Skeletal muscle satellite cell (primary cell): ENCODE measurements around the gene B4GALT4. TPM values are rescaled to one million over a fixed set of nuclear protein-coding genes. Genes with fewer than 3 reads are reported as not detected.
"Not testable (repeated sequence)": the region's sequence is repeated elsewhere in the genome, so short reads cannot be mapped to it uniquely, and the experiment has no call there.

Experiments
- H3K27me3 ChIP-seq: 2 replicates; pipeline ENCODE4 v1.7.0; 2013; ENCODE audit warnings: low read length; ENCODE audit not compliant: control insufficient read depth, insufficient read depth
- H3K36me3 ChIP-seq: 2 replicates; pipeline ENCODE4 v1.7.0; 2013; ENCODE audit warnings: mild to moderate bottlenecking, control low read depth, low read length; ENCODE audit not compliant: insufficient read depth
- H3K4me1 ChIP-seq: 2 replicates; pipeline ENCODE4 v1.7.0; 2013; ENCODE audit warnings: low read length; ENCODE audit not compliant: control insufficient read depth, insufficient read depth
- H3K4me2 ChIP-seq: 2 replicates; pipeline ENCODE4 v1.7.0; 2013; ENCODE audit warnings: mild to moderate bottlenecking, low read length
- H3K4me3 ChIP-seq: 2 replicates; pipeline ENCODE4 v1.7.0; 2013; ENCODE audit warnings: low read length
- H3K9ac ChIP-seq: 2 replicates; pipeline ENCODE4 v1.7.0; 2013; ENCODE audit warnings: mild to moderate bottlenecking, low read depth, low read length, moderate library complexity
- H3K9me3 ChIP-seq: replicated peaks from 2 replicates; pipeline ENCODE4 v1.7.0; 2013; ENCODE audit warnings: mild to moderate bottlenecking, control low read depth, low read length
- total RNA-seq: library from RNA; depleted of rRNA; stranded (reverse); fragments of >200 nt; gene quantifications from 2 replicates; pipeline ENCODE4 v1.2.3, GENCODE V29; 2012; rRNA removed

B4GALT4 gene, protein sequence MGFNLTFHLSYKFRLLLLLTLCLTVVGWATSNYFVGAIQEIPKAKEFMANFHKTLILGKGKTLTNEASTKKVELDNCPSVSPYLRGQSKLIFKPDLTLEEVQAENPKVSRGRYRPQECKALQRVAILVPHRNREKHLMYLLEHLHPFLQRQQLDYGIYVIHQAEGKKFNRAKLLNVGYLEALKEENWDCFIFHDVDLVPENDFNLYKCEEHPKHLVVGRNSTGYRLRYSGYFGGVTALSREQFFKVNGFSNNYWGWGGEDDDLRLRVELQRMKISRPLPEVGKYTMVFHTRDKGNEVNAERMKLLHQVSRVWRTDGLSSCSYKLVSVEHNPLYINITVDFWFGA
- total RNA-seq = 15.5 and 16.2 TPM in 2 replicates

DNA sequence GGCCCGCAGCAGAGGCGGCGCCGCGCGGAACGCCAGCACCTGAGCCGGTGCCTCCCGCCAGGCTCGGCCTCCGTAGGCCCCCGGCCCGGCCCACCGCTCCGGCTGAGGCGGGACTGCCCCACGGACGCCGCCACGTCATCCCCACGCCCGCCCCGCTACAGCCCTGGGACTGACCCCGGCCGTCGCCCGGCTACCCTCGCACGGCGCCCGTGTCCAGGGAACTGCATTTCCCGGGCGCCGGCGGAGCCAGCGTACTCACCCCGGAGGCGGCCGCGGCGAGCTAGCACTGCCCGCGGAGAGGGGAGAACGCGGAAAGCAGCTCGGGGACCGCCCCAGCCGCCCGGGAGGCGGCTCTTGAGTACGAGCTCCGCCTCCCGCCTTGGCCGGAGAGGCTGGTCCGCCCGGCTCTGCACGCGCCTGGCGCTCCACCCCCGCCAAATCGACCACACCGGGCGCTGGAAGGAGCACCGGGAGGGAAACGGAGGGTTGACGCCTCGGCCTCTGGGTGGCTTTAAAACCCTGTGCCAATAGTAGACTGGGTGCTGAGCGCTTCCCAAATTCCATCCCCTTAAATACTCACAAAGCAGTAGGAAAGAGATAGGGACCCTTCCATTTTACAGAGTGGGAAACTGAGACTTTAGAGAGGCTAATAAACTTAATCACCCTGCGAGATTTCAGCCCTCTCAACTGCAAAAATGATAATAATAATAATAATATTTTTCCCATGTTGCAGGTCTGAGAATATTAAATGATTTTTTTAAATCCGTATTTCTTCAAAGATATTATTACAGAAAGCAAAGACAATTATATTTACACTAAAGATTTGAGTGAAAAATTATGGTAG, at the start of gene B4GALT4:
Gene B4GALT4, minus strand, starts transcription at position 288 of the 844 bp plus-strand sequence. CDS start 10,779 bp downstream, outside the sequence.
- Histone ChIP-seq H3K9ac (peak within 1 kb of the TSS; percentile 92), H3K4me2 (peak within 1 kb of the TSS; percentile 91), H3K27me3 (no peaks in the 10 kb centered on the region), H3K4me1 (peaks cover 19% of the 10 kb centered on the region), H3K9me3 (no peaks in the 10 kb centered on the region), H3K36me3 (peaks cover 9% of the 10 kb centered on the region), H3K4me3 (peak within 1 kb of the TSS; percentile 83)

DNA sequence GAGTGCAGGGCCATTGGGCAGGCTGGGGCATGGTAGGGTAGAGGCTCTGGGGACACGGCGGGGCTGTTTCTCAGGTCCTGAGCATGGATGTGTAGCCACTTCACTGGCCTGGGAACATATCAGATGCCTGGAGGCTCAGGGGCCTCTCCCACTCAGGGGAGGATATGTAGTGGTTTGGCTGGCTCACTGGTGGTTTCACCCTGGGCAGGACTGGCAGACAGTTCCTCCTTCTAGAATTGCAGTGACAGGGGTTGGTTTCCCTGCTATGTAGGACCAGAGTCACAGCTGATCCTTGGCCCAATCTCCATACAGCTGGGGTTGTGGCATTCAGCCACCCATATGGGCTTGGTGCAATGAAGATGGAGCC, 48.7 kb upstream of the B4GALT4 start:
- Histone ChIP-seq H3K4me1 (peaks cover 7% of the 10 kb centered on the region), H3K9me3 (no peaks in the 10 kb centered on the region), H3K4me2 (no peak overlapping the region), H3K4me3 (no peak overlapping the region), H3K36me3 (no peaks in the 10 kb centered on the region), H3K27me3 (peaks cover 5% of the 10 kb centered on the region), H3K9ac (no peak overlapping the region)

DNA sequence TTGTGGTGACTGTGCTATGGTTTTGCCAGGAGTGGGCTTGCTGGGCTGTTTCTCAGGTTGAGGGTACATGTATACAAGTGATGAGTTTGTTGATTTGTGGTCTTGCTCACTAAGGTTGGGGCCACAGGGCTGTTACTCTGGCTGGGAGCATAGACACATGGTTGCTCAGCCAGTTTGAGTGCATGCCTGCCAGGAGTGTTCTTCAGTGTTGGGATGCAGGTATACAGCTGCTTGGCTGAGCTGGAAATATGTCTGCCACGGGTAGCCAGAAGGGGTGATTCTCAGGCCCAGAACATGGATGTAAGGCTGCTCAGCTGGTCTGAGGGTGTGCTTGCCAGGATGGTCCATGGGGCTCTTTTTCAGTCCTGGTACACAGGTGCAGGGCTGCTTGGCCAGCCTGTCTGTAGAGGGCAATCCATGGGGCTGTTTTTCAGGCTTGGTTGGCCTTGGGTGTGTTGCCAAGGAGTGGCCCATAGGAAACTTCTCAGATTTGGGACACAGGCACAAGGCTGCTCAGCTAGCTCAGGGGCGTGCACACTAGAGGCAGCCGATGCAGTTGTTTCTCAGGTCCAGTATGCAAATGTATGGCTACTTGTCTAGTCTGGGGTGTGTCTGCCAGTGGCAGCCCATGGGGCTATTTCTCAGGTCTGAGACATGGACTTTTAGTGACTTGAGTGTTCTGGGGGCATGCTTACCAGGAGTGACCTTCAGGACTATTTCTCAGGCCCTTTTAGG, 48.2 kb upstream of the B4GALT4 start:
- no peaks in the 10 kb centered on the region for H3K36me3 ChIP-seq
- H3K27me3 ChIP-seq = peaks cover 5% of the 10 kb centered on the region
- H3K9ac ChIP-seq = no peak overlapping the region

DNA sequence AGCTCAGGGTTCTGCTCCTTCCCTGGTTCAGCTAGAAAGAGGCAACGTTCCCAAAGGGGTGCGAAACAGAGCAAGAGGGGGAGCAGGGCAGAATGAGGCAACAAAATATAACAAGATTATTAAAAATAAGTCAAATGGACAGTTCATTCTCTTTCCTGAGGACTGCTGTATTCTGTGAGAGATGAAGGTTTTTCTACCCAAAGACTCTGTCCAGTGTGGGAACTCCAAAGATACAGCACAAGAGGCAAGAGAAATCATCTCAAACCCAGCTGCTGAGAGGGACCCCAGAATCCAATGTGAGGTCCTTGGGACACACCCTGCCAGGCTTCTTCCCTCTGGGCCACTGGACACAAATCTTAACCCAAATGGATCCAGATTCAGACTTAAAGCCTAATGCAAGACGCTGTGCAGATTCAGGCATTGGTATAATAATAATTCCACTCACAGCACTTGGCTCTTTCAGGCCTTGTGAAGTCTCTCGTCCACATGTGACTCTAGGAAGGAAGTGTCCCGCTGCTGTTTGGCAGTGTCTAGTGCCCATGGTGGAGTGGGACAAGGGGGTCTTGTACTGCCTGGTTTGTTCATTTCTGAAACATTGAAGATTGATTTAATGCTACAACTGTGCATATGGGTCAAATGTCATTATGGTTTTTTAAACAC, 39.0 kb upstream of the B4GALT4 start:
- Histone ChIP-seq H3K9ac (no peak overlapping the region), H3K27me3 (no peaks in the 10 kb centered on the region), H3K36me3 (no peaks in the 10 kb centered on the region), H3K4me1 (no peaks in the 10 kb centered on the region), H3K4me2 (no peak overlapping the region), H3K4me3 (no peak overlapping the region), H3K9me3 (no peaks in the 10 kb centered on the region)

More for the DNA sequence above, 48.2 kb upstream of the B4GALT4 start:
- Histone ChIP-seq H3K4me2 (no peak overlapping the region), H3K9me3 (no peaks in the 10 kb centered on the region), H3K4me3 (no peak overlapping the region), H3K4me1 (peaks cover 7% of the 10 kb centered on the region)

DNA sequence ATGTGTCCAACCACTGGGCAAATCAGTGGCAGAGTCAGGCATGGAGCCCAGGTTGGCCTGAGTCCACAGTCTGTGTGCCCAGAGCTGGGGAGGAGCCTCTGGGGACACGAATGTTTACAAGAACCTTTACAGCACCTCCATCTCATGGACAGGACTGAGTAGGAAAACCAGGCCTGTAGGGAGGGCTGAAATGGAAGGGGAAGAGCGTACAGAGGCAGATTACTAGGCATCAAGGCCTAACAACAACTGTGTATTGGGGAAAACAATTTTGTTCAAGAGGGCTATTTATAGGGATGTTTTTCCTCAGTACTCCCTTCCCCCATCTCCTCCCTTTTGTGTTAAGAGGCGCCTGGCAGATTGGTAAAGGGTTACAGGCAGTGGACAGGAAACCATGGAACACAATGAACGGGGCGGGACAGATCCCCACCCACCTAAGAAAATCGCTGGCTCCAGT, 38.5 kb upstream of the B4GALT4 start:
- no peak overlapping the region for H3K9ac ChIP-seq
- no peak overlapping the region for H3K4me2 ChIP-seq
- H3K4me1 ChIP-seq = no peaks in the 10 kb centered on the region
- no peaks in the 10 kb centered on the region for H3K27me3 ChIP-seq
- H3K9me3 ChIP-seq = no peaks in the 10 kb centered on the region
- H3K36me3 ChIP-seq = no peaks in the 10 kb centered on the region
- H3K4me3 ChIP-seq = no peak overlapping the region

DNA sequence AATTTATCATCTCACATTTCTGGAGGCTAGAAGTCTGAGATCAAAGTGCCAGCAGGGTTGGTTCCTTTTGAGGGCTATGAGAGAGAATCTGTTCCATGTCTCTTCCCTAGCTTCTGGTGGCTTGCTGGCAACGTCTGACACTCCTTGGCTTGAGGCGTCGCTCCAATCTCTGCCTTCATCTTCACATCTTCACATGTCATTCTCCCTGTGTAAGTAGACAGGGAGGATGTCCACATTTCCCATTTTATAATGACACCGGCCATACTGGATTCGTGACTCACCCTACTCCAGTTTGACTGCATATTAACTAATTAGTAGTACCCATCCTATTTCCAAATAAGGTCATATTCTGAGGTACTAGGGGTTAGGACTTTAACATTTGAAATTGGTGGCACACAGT, 36.0 kb upstream of the B4GALT4 start:
- no peak overlapping the region for H3K9ac ChIP-seq

DNA sequence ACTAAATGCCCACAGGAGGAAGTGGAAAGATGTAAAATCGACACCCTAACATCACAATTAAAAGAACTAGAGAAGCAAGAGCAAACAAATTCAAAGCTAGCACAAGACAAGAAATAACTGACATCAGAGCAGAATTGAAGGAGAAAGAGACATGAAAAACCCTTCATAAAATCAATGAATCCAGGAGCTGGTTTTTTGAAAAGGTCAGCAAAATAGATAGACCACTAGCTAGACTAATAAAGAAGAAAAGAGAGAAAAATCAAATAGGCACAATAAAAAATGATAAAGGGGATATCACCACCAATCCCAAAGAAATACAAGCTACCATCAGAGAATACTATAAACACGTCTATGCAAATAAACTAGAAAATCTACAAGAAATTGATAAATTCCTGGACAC, 29.5 kb upstream of the B4GALT4 start:
- not testable (repeated sequence) for H3K36me3 ChIP-seq, H3K4me3 ChIP-seq, H3K4me2 ChIP-seq, H3K4me1 ChIP-seq, H3K9me3 ChIP-seq, H3K9ac ChIP-seq
- peaks cover 20% of the 10 kb centered on the region for H3K27me3 ChIP-seq

More for the DNA sequence above, 36.0 kb upstream of the B4GALT4 start:
- Histone ChIP-seq H3K4me1 (no peaks in the 10 kb centered on the region), H3K9me3 (no peaks in the 10 kb centered on the region), H3K27me3 (no peaks in the 10 kb centered on the region), H3K36me3 (no peaks in the 10 kb centered on the region), H3K4me3 (no peak overlapping the region), H3K4me2 (no peak overlapping the region)

DNA sequence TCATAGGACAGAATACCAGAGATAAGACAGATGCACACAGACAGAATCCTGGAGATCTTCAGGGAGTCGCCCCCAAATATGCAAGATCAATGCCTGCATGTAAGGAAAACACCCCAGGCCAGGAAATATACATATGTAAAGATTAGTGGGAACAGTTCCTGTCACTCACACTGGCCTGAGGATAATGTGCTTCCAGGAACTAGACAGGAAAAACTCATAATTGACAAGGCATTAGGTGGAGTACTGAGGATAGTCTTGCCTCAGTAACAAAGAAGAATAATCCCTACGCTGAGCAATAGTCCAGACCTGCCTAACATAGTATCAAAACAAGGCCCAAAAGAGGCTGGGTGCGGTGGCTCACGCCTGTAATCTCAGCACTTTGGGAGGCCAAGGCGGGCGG, 20.4 kb upstream of the B4GALT4 start:
- H3K27me3 ChIP-seq = peaks cover 8% of the 10 kb centered on the region
- H3K4me2 ChIP-seq = no peak overlapping the region
- no peaks in the 10 kb centered on the region for H3K36me3 ChIP-seq
- no peak overlapping the region for H3K9ac ChIP-seq
- H3K4me1 ChIP-seq = no peaks in the 10 kb centered on the region
- H3K9me3 ChIP-seq = no peaks in the 10 kb centered on the region
- no peak overlapping the region for H3K4me3 ChIP-seq

DNA sequence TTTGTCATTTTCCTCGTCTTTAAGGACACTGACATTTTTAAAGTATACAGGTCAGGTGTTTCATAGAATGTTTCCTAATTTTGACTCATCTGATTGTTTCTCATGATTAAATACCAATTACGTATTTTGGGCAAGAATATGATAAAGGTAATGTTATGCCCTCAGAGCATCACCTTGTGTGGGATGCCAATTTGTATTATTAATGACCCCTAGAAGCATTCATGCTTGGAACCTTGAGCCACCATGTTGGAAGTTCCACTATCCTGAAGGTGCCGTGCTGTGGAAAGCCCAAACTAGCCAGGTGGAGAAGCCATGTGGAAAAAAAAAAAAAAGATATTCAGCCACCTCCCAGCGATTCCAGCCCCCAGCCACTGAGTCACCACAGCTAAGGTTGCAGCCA, 19.1 kb upstream of the B4GALT4 start:
- Histone ChIP-seq H3K4me2 (no peak overlapping the region), H3K9me3 (no peaks in the 10 kb centered on the region), H3K36me3 (no peaks in the 10 kb centered on the region), H3K4me3 (no peak overlapping the region), H3K4me1 (no peaks in the 10 kb centered on the region), H3K9ac (no peak overlapping the region), H3K27me3 (peaks cover 8% of the 10 kb centered on the region)

DNA sequence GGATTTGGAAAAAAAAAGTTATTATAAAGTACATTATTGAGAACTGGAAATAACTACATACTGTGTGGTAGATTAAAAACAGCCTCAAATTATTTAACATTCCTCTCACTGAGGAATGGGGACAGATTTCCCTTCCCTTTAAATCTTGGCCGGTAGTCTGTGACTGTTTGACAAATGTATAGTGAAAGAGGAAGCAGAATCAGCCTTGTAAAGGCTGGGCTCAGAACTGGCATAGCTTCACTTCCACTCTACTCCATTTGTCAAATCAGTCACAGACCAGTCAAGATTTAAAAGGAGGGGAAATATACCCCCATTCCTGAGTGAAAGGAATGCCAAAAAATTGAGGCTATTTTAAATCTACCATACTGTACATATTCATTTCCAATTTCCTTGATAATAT, 18.2 kb upstream of the B4GALT4 start:
- no peaks in the 10 kb centered on the region for H3K4me1 ChIP-seq
- no peak overlapping the region for H3K4me2 ChIP-seq
- H3K27me3 ChIP-seq = peaks cover 4% of the 10 kb centered on the region
- no peak overlapping the region for H3K9ac ChIP-seq
- H3K36me3 ChIP-seq = no peaks in the 10 kb centered on the region
- H3K4me3 ChIP-seq = no peak overlapping the region
- H3K9me3 ChIP-seq = no peaks in the 10 kb centered on the region
